Measurements from ENCODE around the gene PCDHA1. TPM values are rescaled to one million over a fixed set of nuclear protein-coding genes. Genes with fewer than 3 reads are reported as not detected.

The PCDHA1 gene
- total RNA-seq, 4 donors from 2014 or later = not detected

GRCh38 chr5:141003031-141003430 is 217.1 kb downstream of the PCDHA1 start:
- Histone ChIP-seq H3K4me3 (no peak overlapping the region), H3K9me3 (no peaks in the 10 kb centered on the region), H3K4me1 (peaks cover 0 to 14% (median 2%) of the 10 kb centered on the region in 4 donors), H3K27me3 (no peaks in the 10 kb centered on the region), H3K36me3 (no peaks in the 10 kb centered on the region), H3K27ac (no peak overlapping the region)
- no peak for TF ChIP-seq POLR2A (IDR thresholded peaks at IDR 0.05)
- 93% methylated on average over 3 of the region's 3 CpGs for WGBS, 2 donors
- DNase-seq (ENCODE audit: low spot score in 2 of 2) = no peak

GRCh38 chr5:141003791-141004611 is 218.1 kb downstream of the PCDHA1 start:
- DNase-seq (ENCODE audit: low spot score in 2 of 2) = no peak
- Histone ChIP-seq H3K36me3 (no peaks in the 10 kb centered on the region), H3K4me1 (peaks cover 0 to 14% (median 2%) of the 10 kb centered on the region in 4 donors), H3K9me3 (no peaks in the 10 kb centered on the region), H3K27ac (no peak overlapping the region), H3K4me3 (no peak overlapping the region), H3K27me3 (no peaks in the 10 kb centered on the region)
- TF ChIP-seq CTCF (IDR thresholded peaks at IDR 0.05) = no peak
- no peak for TF ChIP-seq EP300 (IDR thresholded peaks at IDR 0.05)
- no peak for TF ChIP-seq POLR2A (IDR thresholded peaks at IDR 0.05)
- 47 to 59% methylated on average over 4 of the region's 4 CpGs for WGBS, 2 donors

GRCh38 chr5:141007791-141008190 is 221.9 kb downstream of the PCDHA1 start:
- H3K4me1 ChIP-seq = no peaks in the 10 kb centered on the region
- no peak for DNase-seq (ENCODE audit: low spot score in 2 of 2)
- H3K4me3 ChIP-seq = no peak overlapping the region
- no peak for TF ChIP-seq POLR2A (IDR thresholded peaks at IDR 0.05)
- no peak for TF ChIP-seq CTCF (IDR thresholded peaks at IDR 0.05)
- TF ChIP-seq EP300 (IDR thresholded peaks at IDR 0.05) = no peak
- no peaks in the 10 kb centered on the region for H3K27me3 ChIP-seq
- H3K27ac ChIP-seq = no peak overlapping the region
- peaks cover 0 to 11% (median 0%) of the 10 kb centered on the region in 3 donors for H3K36me3 ChIP-seq
- H3K9me3 ChIP-seq = no peaks in the 10 kb centered on the region

GRCh38 chr5:141010047-141010793 is 224.3 kb downstream of the PCDHA1 start:
- TF ChIP-seq POLR2A (IDR thresholded peaks at IDR 0.05) (no peak), CTCF (IDR thresholded peaks at IDR 0.05) (no peak), EP300 (IDR thresholded peaks at IDR 0.05) (no peak)

GRCh38 chr5:141017943-141018342 is 232.0 kb downstream of the PCDHA1 start:
- Histone ChIP-seq H3K4me1 (no peaks in the 10 kb centered on the region), H3K27ac (no peak overlapping the region), H3K4me3 (no peak overlapping the region), H3K36me3 (no peaks in the 10 kb centered on the region), H3K27me3 (no peaks in the 10 kb centered on the region), H3K9me3 (no peaks in the 10 kb centered on the region)
- no peak for TF ChIP-seq POLR2A (IDR thresholded peaks at IDR 0.05)
- no peak for DNase-seq (ENCODE audit: low spot score in 2 of 2)

More at GRCh38 chr5:141010047-141010793, 224.3 kb downstream of the PCDHA1 start:
- Histone ChIP-seq H3K27ac (no peak overlapping the region), H3K4me1 (no peaks in the 10 kb centered on the region), H3K27me3 (no peaks in the 10 kb centered on the region), H3K36me3 (peaks cover 0 to 11% (median 0%) of the 10 kb centered on the region in 3 donors), H3K9me3 (no peaks in the 10 kb centered on the region), H3K4me3 (no peak overlapping the region)
- DNase-seq (ENCODE audit: low spot score in 2 of 2) = no peak
- WGBS, 2 donors = 62% methylated on average over 12 of the region's 12 CpGs

GRCh38 chr5:141022384-141022783 is 236.4 kb downstream of the PCDHA1 start:
- Histone ChIP-seq H3K36me3 (no peaks in the 10 kb centered on the region), H3K27ac (no peak overlapping the region), H3K4me3 (no peak overlapping the region), H3K9me3 (no peaks in the 10 kb centered on the region), H3K4me1 (no peaks in the 10 kb centered on the region), H3K27me3 (no peaks in the 10 kb centered on the region)
- no peak for DNase-seq (ENCODE audit: low spot score in 2 of 2)
- WGBS, 2 donors = 96 to 98% methylated on average over 1 of the region's 1 CpG
- TF ChIP-seq EP300 (IDR thresholded peaks at IDR 0.05) (no peak), CTCF (IDR thresholded peaks at IDR 0.05) (no peak), POLR2A (IDR thresholded peaks at IDR 0.05) (no peak)
